Keratinocyte (primary cell): ENCODE measurements around the gene HCFC1R1.

Experiments
- EZH2 ChIP-seq: IDR thresholded peaks from one replicate; pipeline ENCODE4 v1.6.1; 2012; ENCODE audit warnings: inconsistent platforms, mild to moderate bottlenecking, low read length, moderate library complexity
- TF ChIP-seq, protein P1 (sequence below), 3 experiments: IDR thresholded peaks in 1 of 3; conservative IDR thresholded peaks in 1 of 3; optimal IDR thresholded peaks in 1 of 3; 2 replicates in 2 of 3; 3 replicates in 1 of 3; pipeline versions ENCODE3 to v1.5.1; 2011; ENCODE audit warnings: low read length in 3 of 3, mild to moderate bottlenecking in 3 of 3, moderate library complexity in 2 of 3, control low read depth in 1 of 3, inconsistent platforms in 1 of 3; ENCODE audit not compliant: insufficient read depth in 2 of 3; ENCODE audit errors: extremely low read depth in 1 of 3

DNA sequence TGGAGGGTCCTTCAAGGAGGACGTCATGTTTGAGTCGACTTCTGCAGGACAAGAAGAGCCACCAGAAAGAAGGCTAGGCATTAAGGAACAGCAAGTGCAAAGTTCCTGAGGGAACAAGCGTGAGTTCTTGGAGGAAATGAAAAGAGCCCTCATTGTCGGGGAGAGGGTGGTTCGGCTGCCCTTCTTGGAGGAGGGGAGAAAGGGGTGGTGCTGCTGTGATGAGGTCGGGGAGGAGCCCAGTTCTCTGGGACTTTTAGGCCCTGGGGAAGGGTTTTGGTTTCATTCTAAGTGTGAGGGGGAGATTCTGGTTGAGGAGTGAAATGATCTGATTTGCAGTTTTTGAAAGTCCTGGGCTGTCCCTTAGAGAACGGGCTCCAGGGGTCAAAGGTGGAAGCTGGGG, 8.9 kb upstream of the HCFC1R1 start:
- TF ChIP-seq, protein P1, sequence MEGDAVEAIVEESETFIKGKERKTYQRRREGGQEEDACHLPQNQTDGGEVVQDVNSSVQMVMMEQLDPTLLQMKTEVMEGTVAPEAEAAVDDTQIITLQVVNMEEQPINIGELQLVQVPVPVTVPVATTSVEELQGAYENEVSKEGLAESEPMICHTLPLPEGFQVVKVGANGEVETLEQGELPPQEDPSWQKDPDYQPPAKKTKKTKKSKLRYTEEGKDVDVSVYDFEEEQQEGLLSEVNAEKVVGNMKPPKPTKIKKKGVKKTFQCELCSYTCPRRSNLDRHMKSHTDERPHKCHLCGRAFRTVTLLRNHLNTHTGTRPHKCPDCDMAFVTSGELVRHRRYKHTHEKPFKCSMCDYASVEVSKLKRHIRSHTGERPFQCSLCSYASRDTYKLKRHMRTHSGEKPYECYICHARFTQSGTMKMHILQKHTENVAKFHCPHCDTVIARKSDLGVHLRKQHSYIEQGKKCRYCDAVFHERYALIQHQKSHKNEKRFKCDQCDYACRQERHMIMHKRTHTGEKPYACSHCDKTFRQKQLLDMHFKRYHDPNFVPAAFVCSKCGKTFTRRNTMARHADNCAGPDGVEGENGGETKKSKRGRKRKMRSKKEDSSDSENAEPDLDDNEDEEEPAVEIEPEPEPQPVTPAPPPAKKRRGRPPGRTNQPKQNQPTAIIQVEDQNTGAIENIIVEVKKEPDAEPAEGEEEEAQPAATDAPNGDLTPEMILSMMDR (optimal IDR thresholded peaks at IDR 0.05 in 1 of 3, IDR thresholded peaks at IDR 0.05 in 1 of 3, conservative IDR thresholded peaks at IDR 0.05 in 1 of 3; ENCODE audit: extremely low read depth in 1 of 3, insufficient read depth in 2 of 3, low read length in 3 of 3) = no peak
- TF ChIP-seq EZH2 = no peak
